HuH-7 (cell line): ENCODE results near the gene PRSS57.

ENCODE experiments used
- DNase-seq: peaks from one replicate; pipeline ENCODE4 v3.0.0; 2011; ENCODE audit warnings: low spot score

PRSS57 gene

GRCh38 chr19:638906-639252 lies 56.4 kb downstream of the PRSS57 start:
- DNase-seq, result no peak
